Stimulated activated naive CD8-positive, alpha-beta T cell treated with anti-CD3 and anti-CD28 coated beads, Interleukin-15, Interleukin-2, amounts not matched to agents 100 ng/mL and 50 ng/mL, for 24 hours (primary cell): Measurements from ENCODE around the gene CACNA1C.
"Not testable (repeated sequence)": the region's sequence is repeated elsewhere in the genome, so short reads cannot be mapped to it uniquely, and the experiment has no call there.

Source experiments
- H3K27ac Mint-ChIP-seq: one replicate; pipeline ENCODE4 v1.8.0; 2021; ENCODE audit warnings: mild to moderate bottlenecking, mixed read lengths
- H3K27me3 Mint-ChIP-seq: one replicate; pipeline ENCODE4 v1.8.0; 2021; ENCODE audit warnings: mixed read lengths
- H3K36me3 Mint-ChIP-seq: one replicate; pipeline ENCODE4 v1.8.0; 2021; ENCODE audit warnings: low read depth, mixed read lengths
- H3K4me1 Mint-ChIP-seq: one replicate; pipeline ENCODE4 v1.8.0; 2021; ENCODE audit warnings: low read depth, mixed read lengths
- H3K4me3 Mint-ChIP-seq: one replicate; pipeline ENCODE4 v1.8.0; 2021; ENCODE audit warnings: mild to moderate bottlenecking, mixed read lengths
- H3K9me3 Mint-ChIP-seq: one replicate; pipeline ENCODE4 v1.8.0; 2021; ENCODE audit warnings: mixed read lengths

The CACNA1C gene

GRCh38 chr12:2683283-2684025 is 630.7 kb downstream of the CACNA1C start:
- H3K4me3 Mint-ChIP-seq = no peak overlapping the region
- peaks cover 10% of the 10 kb centered on the region for H3K4me1 Mint-ChIP-seq
- no peaks in the 10 kb centered on the region for H3K27me3 Mint-ChIP-seq
- peaks cover 4% of the 10 kb centered on the region for H3K9me3 Mint-ChIP-seq
- no peaks in the 10 kb centered on the region for H3K36me3 Mint-ChIP-seq
- H3K27ac Mint-ChIP-seq = no peak overlapping the region

- not testable (repeated sequence) for H3K27ac Mint-ChIP-seq, H3K9me3 Mint-ChIP-seq
These were observed 631.2 kb downstream of the CACNA1C start for GRCh38 chr12:2684026-2684325.

GRCh38 chr12:2685620-2686279 is 633.0 kb downstream of the CACNA1C start:
- not testable (repeated sequence) for H3K27ac Mint-ChIP-seq, H3K9me3 Mint-ChIP-seq, H3K27me3 Mint-ChIP-seq, H3K36me3 Mint-ChIP-seq, H3K4me3 Mint-ChIP-seq
- H3K4me1 Mint-ChIP-seq = peaks cover 19% of the 10 kb centered on the region

More at GRCh38 chr12:2684026-2684325, 631.2 kb downstream of the CACNA1C start:
- H3K4me1 Mint-ChIP-seq, H3K4me3 Mint-ChIP-seq, H3K36me3 Mint-ChIP-seq, H3K27me3 Mint-ChIP-seq: not testable (repeated sequence)

GRCh38 chr12:2686280-2686646 is 633.5 kb downstream of the CACNA1C start:
- no peak overlapping the region for H3K4me3 Mint-ChIP-seq

GRCh38 chr12:2687058-2687457 is 634.3 kb downstream of the CACNA1C start:
- Mint-ChIP-seq H3K4me3 (no peak overlapping the region), H3K27ac (no peak overlapping the region), H3K9me3 (peaks cover 4% of the 10 kb centered on the region), H3K36me3 (no peaks in the 10 kb centered on the region), H3K4me1 (peaks cover 26% of the 10 kb centered on the region), H3K27me3 (no peaks in the 10 kb centered on the region)

More at GRCh38 chr12:2686280-2686646, 633.5 kb downstream of the CACNA1C start:
- Mint-ChIP-seq H3K27ac (no peak overlapping the region), H3K9me3 (peaks cover 4% of the 10 kb centered on the region), H3K36me3 (no peaks in the 10 kb centered on the region), H3K4me1 (peaks cover 21% of the 10 kb centered on the region), H3K27me3 (no peaks in the 10 kb centered on the region)

- Mint-ChIP-seq H3K27ac (no peak overlapping the region), H3K4me1 (peaks cover 31% of the 10 kb centered on the region), H3K4me3 (no peak overlapping the region), H3K27me3 (no peaks in the 10 kb centered on the region), H3K36me3 (no peaks in the 10 kb centered on the region), H3K9me3 (peaks cover 2% of the 10 kb centered on the region)
These were observed 634.9 kb downstream of the CACNA1C start for GRCh38 chr12:2687726-2688125.

- no peak overlapping the region for H3K4me3 Mint-ChIP-seq
- H3K27ac Mint-ChIP-seq = no peak overlapping the region
- no peaks in the 10 kb centered on the region for H3K9me3 Mint-ChIP-seq
- H3K4me1 Mint-ChIP-seq = peaks cover 31% of the 10 kb centered on the region
- no peaks in the 10 kb centered on the region for H3K27me3 Mint-ChIP-seq
- no peaks in the 10 kb centered on the region for H3K36me3 Mint-ChIP-seq
These were observed 635.7 kb downstream of the CACNA1C start for GRCh38 chr12:2688381-2688931.

GRCh38 chr12:2689393-2689792 is 636.6 kb downstream of the CACNA1C start:
- Mint-ChIP-seq H3K36me3 (no peaks in the 10 kb centered on the region), H3K27me3 (no peaks in the 10 kb centered on the region), H3K27ac (no peak overlapping the region), H3K4me1 (peaks cover 34% of the 10 kb centered on the region), H3K4me3 (peak overlapping the region; percentile 84), H3K9me3 (no peaks in the 10 kb centered on the region)

GRCh38 chr12:2689879-2690278 is 637.1 kb downstream of the CACNA1C start:
- Mint-ChIP-seq H3K9me3 (no peaks in the 10 kb centered on the region), H3K36me3 (no peaks in the 10 kb centered on the region), H3K27ac (no peak overlapping the region), H3K4me1 (peaks cover 34% of the 10 kb centered on the region), H3K4me3 (peak overlapping the region; percentile 84), H3K27me3 (no peaks in the 10 kb centered on the region)

- H3K9me3 Mint-ChIP-seq = no peaks in the 10 kb centered on the region
- H3K27ac Mint-ChIP-seq = peak overlapping the region; percentile 85
- H3K4me1 Mint-ChIP-seq = peaks cover 34% of the 10 kb centered on the region
- peak overlapping the region; percentile 84 for H3K4me3 Mint-ChIP-seq
- H3K27me3 Mint-ChIP-seq = no peaks in the 10 kb centered on the region
- H3K36me3 Mint-ChIP-seq = no peaks in the 10 kb centered on the region
These were observed 637.7 kb downstream of the CACNA1C start for GRCh38 chr12:2690348-2691005.

GRCh38 chr12:2691006-2691344 is 638.2 kb downstream of the CACNA1C start:
- H3K4me3 Mint-ChIP-seq = peak overlapping the region; percentile 84
- peaks cover 34% of the 10 kb centered on the region for H3K4me1 Mint-ChIP-seq
- H3K27me3 Mint-ChIP-seq = no peaks in the 10 kb centered on the region
- no peaks in the 10 kb centered on the region for H3K9me3 Mint-ChIP-seq
- H3K36me3 Mint-ChIP-seq = no peaks in the 10 kb centered on the region
- H3K27ac Mint-ChIP-seq = peak overlapping the region; percentile 85

GRCh38 chr12:2691345-2692071 is 638.7 kb downstream of the CACNA1C start:
- H3K4me3 Mint-ChIP-seq = peak overlapping the region; percentile 84
- H3K36me3 Mint-ChIP-seq = no peaks in the 10 kb centered on the region
- peaks cover 34% of the 10 kb centered on the region for H3K4me1 Mint-ChIP-seq

GRCh38 chr12:2692080-2692479 is 639.3 kb downstream of the CACNA1C start:
- Mint-ChIP-seq H3K4me1 (peaks cover 34% of the 10 kb centered on the region), H3K27ac (peak overlapping the region; percentile 87), H3K9me3 (no peaks in the 10 kb centered on the region), H3K36me3 (no peaks in the 10 kb centered on the region), H3K4me3 (peak overlapping the region; percentile 84), H3K27me3 (no peaks in the 10 kb centered on the region)

More at GRCh38 chr12:2691345-2692071, 638.7 kb downstream of the CACNA1C start:
- peak overlapping the region; percentile 87 for H3K27ac Mint-ChIP-seq
- no peaks in the 10 kb centered on the region for H3K9me3 Mint-ChIP-seq
- no peaks in the 10 kb centered on the region for H3K27me3 Mint-ChIP-seq

- Mint-ChIP-seq H3K9me3 (no peaks in the 10 kb centered on the region), H3K27me3 (no peaks in the 10 kb centered on the region), H3K36me3 (no peaks in the 10 kb centered on the region), H3K27ac (no peak overlapping the region), H3K4me1 (peaks cover 34% of the 10 kb centered on the region), H3K4me3 (peak overlapping the region; percentile 21)
These were observed 640.6 kb downstream of the CACNA1C start for GRCh38 chr12:2693244-2693860.
